Measurements from ENCODE around the gene FXYD7. TPM values are rescaled to one million over a fixed set of nuclear protein-coding genes. Genes with fewer than 3 reads are reported as not detected.
"Not testable (repeated sequence)": the region's sequence is repeated elsewhere in the genome, so short reads cannot be mapped to it uniquely, and the experiment has no call there.

FXYD7 gene, protein sequence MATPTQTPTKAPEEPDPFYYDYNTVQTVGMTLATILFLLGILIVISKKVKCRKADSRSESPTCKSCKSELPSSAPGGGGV
- not detected in 2 replicates for total RNA-seq (2014; rRNA removed; shearing (Covaris generic); ENCODE audit: low replicate concordance)

GRCh38 chr19:35143231-35143715 lies at the start of gene FXYD7:
TSS of gene FXYD7 (plus strand) at chr19:35143255. CDS start at chr19:35143334, 79 bp downstream.
- Histone ChIP-seq H3K36me3 (no peaks in the 10 kb centered on the region), H3K9me3 (no peaks in the 10 kb centered on the region), H3K4me3 (no peak within 1 kb of the TSS), H3K27me3 (no peaks in the 10 kb centered on the region)
- DNase-seq, result no peak

DNA sequence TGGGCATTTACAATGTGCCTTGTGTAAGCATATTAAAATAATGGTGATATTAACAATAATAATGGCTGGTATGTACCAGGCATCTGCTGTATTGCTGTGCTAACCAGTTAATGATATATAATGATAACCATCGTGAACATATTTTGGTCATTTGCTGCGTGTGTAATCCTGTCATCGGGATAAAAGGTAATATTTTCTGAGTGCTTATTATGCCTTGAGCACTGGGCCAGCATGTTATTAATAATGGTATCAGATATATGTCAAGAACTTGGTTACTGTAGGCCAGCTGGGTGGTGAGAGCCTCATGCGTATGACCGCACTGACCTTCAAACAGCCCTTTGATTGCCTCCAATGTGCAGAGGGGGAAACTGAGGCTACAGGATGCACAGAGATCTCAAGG lies 49.6 kb upstream of the FXYD7 start:
- no peak for DNase-seq
- Histone ChIP-seq H3K4me3 (no peak overlapping the region), H3K36me3 (no peaks in the 10 kb centered on the region), H3K27me3 (no peaks in the 10 kb centered on the region), H3K9me3 (no peaks in the 10 kb centered on the region)

DNA sequence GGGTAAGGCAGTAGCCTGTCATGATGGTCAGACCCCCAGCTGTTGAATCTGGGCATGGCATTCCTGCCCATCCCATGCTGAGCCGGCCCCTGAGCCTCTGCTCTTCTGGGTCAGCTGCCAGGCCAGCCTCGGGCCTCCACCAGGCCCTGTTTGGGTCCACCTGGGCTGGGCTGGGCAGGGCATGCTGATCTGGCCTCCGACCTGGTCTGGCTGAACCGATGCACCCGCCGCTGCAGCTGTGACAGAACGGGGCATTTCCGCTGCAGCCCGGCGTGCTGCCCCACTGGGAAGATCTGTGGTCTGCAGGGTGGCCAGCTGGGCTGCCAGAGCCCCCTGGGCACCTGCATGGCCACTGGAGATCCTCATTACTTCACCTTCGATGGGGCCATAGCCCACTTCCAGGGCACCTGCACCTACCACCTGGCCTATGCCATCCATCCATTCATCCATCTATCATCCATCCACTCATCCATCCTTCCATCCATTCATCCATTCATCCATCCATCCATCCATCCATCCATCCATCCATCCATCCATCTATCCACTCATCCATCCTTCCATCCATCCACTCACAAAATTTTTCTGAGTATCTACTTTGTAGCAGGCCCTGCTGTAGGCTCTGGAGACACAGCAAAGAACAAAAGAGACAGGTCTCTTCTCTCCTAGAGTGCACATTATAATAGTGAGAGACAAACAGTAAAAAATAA lies 49.0 kb upstream of the FXYD7 start:
- no peak for DNase-seq
- no peak overlapping the region for H3K4me3 ChIP-seq
- no peaks in the 10 kb centered on the region for H3K36me3 ChIP-seq
- no peaks in the 10 kb centered on the region for H3K9me3 ChIP-seq
- no peaks in the 10 kb centered on the region for H3K27me3 ChIP-seq

- DNase-seq, result no peak
- Histone ChIP-seq H3K4me3 (no peak overlapping the region), H3K36me3 (no peaks in the 10 kb centered on the region), H3K9me3 (no peaks in the 10 kb centered on the region), H3K27me3 (no peaks in the 10 kb centered on the region)
Observed at GRCh38 chr19:35094656-35095055, 48.4 kb upstream of the FXYD7 start.

DNA sequence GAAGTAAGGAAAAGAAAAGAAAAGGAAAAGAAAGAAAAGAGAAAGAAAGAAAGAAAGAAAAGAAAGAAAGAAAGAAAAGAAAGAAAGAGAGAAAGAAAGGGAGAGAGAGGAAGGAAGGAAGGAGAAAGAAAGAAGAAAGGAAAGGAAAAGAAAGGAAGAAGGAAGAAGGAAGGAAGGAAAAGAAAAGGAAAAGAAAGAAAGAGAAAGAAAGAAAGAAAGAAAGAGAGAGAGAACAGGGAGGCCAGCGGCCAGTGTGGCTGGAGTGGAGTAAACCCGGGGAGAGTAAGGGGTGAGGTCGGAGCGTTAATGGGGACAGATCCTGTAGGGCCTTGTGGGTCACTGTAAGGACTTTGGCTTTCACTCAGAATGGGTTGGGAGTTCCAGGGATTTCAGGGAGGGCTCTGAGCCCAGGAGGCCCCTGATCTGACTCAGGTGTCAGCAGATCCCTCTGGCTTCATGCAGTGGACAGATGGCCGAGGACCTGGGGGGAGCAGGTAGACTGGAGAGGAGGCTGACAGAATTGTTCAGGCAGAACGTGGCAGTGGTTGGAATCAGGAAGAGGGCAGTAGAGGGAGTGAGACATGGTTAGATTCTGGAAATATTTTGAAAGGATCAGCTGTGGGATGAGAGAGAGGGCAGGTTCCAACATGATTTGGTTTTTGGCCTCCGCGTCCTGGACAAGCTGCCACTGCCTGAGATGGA lies 47.2 kb upstream of the FXYD7 start:
- H3K4me3 ChIP-seq, result no peak overlapping the region
- H3K27me3 ChIP-seq, result no peaks in the 10 kb centered on the region
- no peak for DNase-seq
- H3K36me3 ChIP-seq, result no peaks in the 10 kb centered on the region
- H3K9me3 ChIP-seq, result no peaks in the 10 kb centered on the region

GRCh38 chr19:35098413-35099049 lies 44.5 kb upstream of the FXYD7 start:
- H3K36me3 ChIP-seq, result no peaks in the 10 kb centered on the region
- H3K4me3 ChIP-seq, result no peak overlapping the region
- no peaks in the 10 kb centered on the region for H3K9me3 ChIP-seq
- no peak for DNase-seq
- H3K27me3 ChIP-seq, result no peaks in the 10 kb centered on the region

DNA sequence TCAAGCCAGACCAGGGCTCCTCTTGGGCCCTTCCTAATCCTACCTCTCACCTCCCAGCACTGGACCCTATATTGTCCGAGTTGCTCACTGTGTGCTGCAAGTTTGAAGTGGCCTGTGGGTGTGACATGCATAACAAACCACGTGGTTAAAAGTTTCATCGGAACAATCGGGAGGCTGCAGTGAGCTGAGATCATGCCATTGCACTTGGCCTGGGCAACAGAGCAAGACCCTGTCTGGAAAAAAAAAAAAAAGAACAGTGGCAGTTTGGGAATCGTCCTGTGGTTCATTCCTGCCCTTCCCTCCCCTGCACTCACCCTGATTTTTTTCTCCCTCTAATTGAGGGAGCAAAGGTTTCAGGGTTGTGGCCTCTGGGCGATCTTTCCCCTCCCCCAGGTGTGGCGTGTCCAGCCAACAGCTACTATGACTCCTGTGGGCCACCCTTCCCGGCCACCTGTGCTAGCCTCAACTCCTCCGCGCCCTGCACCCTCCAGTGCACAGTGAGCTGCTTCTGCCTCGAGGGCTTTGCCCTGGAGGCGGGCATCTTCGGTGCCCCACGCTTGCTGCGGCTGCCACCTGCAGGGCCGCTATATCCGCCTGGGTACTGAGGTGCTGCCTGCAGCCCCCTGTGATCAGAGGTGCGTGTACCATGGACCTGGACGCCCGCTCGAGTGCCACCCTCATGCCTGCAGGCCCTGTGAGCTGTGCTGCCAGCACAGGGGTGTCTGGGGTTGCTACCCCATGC lies 43.7 kb upstream of the FXYD7 start:
- no peak for DNase-seq
- no peaks in the 10 kb centered on the region for H3K9me3 ChIP-seq
- no peaks in the 10 kb centered on the region for H3K27me3 ChIP-seq
- no peaks in the 10 kb centered on the region for H3K36me3 ChIP-seq
- H3K4me3 ChIP-seq, result no peak overlapping the region

DNA sequence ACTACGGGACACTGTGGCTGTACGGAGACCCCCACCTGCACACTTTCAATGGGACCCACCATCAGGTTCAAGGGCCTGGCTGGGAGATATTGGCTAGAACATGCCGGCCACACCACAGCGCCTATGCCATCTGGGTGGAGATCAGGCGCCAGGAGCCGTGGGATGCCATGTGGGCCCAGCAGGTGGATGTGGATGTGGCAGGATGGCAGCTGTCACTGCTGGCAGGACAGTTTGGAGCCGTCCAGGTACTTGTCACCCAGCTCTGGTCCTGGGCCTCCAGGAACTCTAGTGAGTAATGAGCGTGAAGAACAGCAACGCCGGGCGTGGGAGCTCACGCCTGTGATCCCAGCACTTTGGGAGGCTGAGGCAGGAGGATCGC lies 43.2 kb upstream of the FXYD7 start:
- Histone ChIP-seq H3K9me3 (no peaks in the 10 kb centered on the region), H3K27me3 (no peaks in the 10 kb centered on the region), H3K36me3 (no peaks in the 10 kb centered on the region), H3K4me3 (no peak overlapping the region)
- no peak for DNase-seq

DNA sequence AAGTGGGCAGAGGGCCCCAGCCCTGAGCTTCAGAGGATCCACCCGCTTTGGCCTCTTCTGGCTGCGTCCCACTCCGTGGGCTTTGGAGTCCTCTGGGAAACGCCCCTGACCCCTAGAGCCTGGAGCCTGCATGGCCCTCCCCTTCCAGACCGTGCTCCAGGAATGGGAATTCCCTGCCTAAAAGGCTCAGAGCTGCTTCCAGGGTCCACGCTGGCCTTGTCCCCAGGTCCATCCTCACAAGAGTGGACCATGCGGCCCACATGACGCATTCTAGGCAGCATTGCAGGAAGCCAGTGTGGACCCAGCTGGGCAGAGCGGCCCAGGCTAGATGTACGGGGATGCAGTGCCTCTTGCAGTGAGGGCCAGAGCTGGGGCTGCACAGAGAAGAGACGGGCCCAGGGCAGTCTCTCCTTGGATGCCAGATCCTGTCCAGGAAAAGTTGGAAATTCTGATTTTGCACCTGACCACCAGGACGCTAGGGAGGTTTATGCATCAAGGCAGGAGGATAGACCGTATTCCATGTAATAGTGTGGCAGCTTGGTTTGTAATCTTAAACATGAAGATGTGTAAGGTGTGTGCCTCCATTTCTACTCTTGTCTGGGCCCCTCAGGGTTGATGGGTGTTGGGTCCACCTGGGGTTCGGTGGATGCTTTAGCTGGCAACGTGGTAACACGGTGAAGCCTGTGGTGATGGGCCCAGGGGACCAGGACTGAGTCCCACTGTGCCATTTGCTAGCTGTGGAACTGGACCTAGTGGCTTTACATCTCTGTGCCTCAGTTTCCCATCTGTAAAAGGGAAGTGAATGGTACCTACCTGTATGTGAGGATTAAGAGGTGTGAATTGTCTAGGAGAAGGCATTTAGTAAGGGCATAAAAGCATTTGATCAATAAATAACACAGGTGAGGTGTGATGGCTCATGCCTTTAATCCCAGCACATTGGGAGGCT lies 42.2 kb upstream of the FXYD7 start:
- H3K9me3 ChIP-seq, result no peaks in the 10 kb centered on the region
- H3K4me3 ChIP-seq, result no peak overlapping the region
- H3K27me3 ChIP-seq, result no peaks in the 10 kb centered on the region
- H3K36me3 ChIP-seq, result no peaks in the 10 kb centered on the region
- no peak for DNase-seq

GRCh38 chr19:35101949-35102348 lies 41.1 kb upstream of the FXYD7 start:
- not testable (repeated sequence) for DNase-seq, H3K36me3 ChIP-seq, H3K27me3 ChIP-seq, H3K9me3 ChIP-seq, H3K4me3 ChIP-seq

- H3K9me3 ChIP-seq, H3K27me3 ChIP-seq, H3K4me3 ChIP-seq, H3K36me3 ChIP-seq, DNase-seq: not testable (repeated sequence)
Observed at GRCh38 chr19:35103614-35104013, 39.4 kb upstream of the FXYD7 start.

DNA sequence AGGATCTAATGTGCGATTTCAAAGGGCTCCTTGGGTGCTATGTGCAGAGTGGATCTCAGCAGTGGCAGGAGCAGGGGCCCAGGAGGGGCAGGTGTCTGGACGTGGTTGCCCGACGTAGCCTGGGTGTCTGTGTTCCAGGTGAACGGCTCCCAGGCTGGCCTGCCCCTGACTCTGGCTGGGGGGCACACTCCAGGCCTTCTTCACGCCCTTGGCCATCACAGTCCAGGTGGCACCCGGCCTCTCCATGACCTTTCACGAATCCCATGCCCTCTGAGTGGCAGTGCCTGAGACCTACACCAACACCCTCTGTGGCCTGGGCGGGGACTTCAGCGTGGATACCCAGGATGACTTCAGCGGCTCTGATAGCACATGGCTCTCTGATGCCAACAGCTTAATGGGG lies 38.7 kb upstream of the FXYD7 start:
- no peak for DNase-seq
- Histone ChIP-seq H3K4me3 (no peak overlapping the region), H3K27me3 (no peaks in the 10 kb centered on the region), H3K36me3 (no peaks in the 10 kb centered on the region), H3K9me3 (no peaks in the 10 kb centered on the region)

DNA sequence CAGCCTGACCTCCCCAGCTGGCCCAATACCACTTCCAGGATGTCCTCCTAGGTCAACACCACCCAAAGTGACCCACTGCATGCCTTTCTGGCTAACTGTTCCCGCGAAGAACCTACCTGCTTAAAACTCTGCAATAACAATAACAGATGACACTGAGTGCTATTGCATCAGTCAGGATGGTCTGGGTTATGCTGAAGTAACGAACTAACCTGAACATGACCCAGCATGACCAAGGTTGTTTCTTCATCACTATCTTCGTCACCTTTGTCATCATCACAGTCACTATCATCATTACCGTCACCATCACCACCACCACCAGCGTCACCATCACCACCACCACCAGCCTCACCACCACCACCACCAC lies 38.0 kb upstream of the FXYD7 start:
- Histone ChIP-seq H3K4me3 (no peak overlapping the region), H3K9me3 (no peaks in the 10 kb centered on the region)
- no peak for DNase-seq

GRCh38 chr19:35105411-35106290 lies 37.4 kb upstream of the FXYD7 start:
- H3K9me3 ChIP-seq, result no peaks in the 10 kb centered on the region
- no peaks in the 10 kb centered on the region for H3K36me3 ChIP-seq
- no peaks in the 10 kb centered on the region for H3K27me3 ChIP-seq
- DNase-seq, result no peak
- H3K4me3 ChIP-seq, result no peak overlapping the region

More for the DNA sequence above, 38.0 kb upstream of the FXYD7 start:
- no peaks in the 10 kb centered on the region for H3K27me3 ChIP-seq
- H3K36me3 ChIP-seq, result no peaks in the 10 kb centered on the region

GRCh38 chr19:35106291-35106583 lies 36.8 kb upstream of the FXYD7 start:
- Histone ChIP-seq H3K36me3 (no peaks in the 10 kb centered on the region), H3K9me3 (no peaks in the 10 kb centered on the region), H3K4me3 (no peak overlapping the region), H3K27me3 (no peaks in the 10 kb centered on the region)
- no peak for DNase-seq
